Measurements from ENCODE around the gene IL23A. TPM values are rescaled to one million over a fixed set of nuclear protein-coding genes. Genes with fewer than 3 reads are reported as not detected.

IL23A gene
- total RNA-seq, 2 donors from 2014 or later, result not detected

Other genes with a start within 250 kb of the IL23A start
- gene PA2G4, start 234.3 kb upstream of the IL23A start, total RNA-seq, result 10 to 100 TPM; 59.6 to 80.9 TPM
- 1,000 to 10,000 TPM; 2,955 to 2,956 TPM for gene RPL41, start 222.3 kb upstream of the IL23A start, total RNA-seq
- 1 to 10 TPM; 3.5 to 4.1 TPM for gene ZC3H10, start 220.6 kb upstream of the IL23A start, total RNA-seq
- 10 to 100 TPM; 44.4 to 48.6 TPM for gene ESYT1, start 210.6 kb upstream of the IL23A start, total RNA-seq
- 10 to 100 TPM; 17.1 to 21.9 TPM for gene MYL6B, start 186.3 kb upstream of the IL23A start, total RNA-seq
- gene MYL6, start 180.5 kb upstream of the IL23A start, total RNA-seq, result 1,000 to 10,000 TPM; 1,832 to 2,224 TPM
- 10 to 100 TPM; 81.7 to 85.6 TPM for gene SMARCC2, start 149.4 kb upstream of the IL23A start, total RNA-seq
- gene RNF41, start 117.0 kb upstream of the IL23A start, total RNA-seq, result 10 to 100 TPM; 31.5 to 35.1 TPM
- gene NABP2, start 114.5 kb upstream of the IL23A start, total RNA-seq, result 10 to 100 TPM; 23.2 to 29.5 TPM
- 100 to 1,000 TPM; 152 to 244 TPM for gene SLC39A5, start 108.8 kb upstream of the IL23A start, total RNA-seq
- gene ANKRD52, start 80.5 kb upstream of the IL23A start, total RNA-seq, result 10 to 100 TPM; 47.4 to 54.8 TPM
- gene COQ10A, start 71.9 kb upstream of the IL23A start, total RNA-seq, result 1 to 10 TPM; 4.1 to 5.3 TPM
- 100 to 1,000 TPM; 304 to 403 TPM for gene CS, start 38.6 kb upstream of the IL23A start, total RNA-seq
- 10 to 100 TPM; 70.8 to 90.5 TPM for gene CNPY2, start 22.9 kb upstream of the IL23A start, total RNA-seq
- 10 to 100 TPM; 46.4 to 53.8 TPM for gene PAN2, start 4.9 kb upstream of the IL23A start, total RNA-seq
- gene STAT2, start 21.2 kb downstream of the IL23A start, total RNA-seq, result 10 to 100 TPM; 77.7 to 79.2 TPM
- not detected for gene APOF, start 24.0 kb downstream of the IL23A start, total RNA-seq
- gene TIMELESS, start 110.5 kb downstream of the IL23A start, total RNA-seq, result 1 to 10 TPM; 5.8 to 9.7 TPM
- not detected for gene MIP, start 115.8 kb downstream of the IL23A start, total RNA-seq
- 1 to 10 TPM; 3.9 to 5.2 TPM for gene SPRYD4, start 129.7 kb downstream of the IL23A start, total RNA-seq
- 1 to 10 TPM in 1 of 2 donors, under 1 TPM in 1; 0.53 to 1.0 TPM for gene GLS2, start 149.3 kb downstream of the IL23A start, total RNA-seq
- 10 to 100 TPM; 33.9 to 40.2 TPM for gene RBMS2, start 182.9 kb downstream of the IL23A start, total RNA-seq